ENCODE measurements around the gene S100A2. TPM values are rescaled to one million over a fixed set of nuclear protein-coding genes. Genes with fewer than 3 reads are reported as not detected.

S100A2 gene
- total and polyA plus RNA-seq, 2 of the 13 experiments (the other 11 are each of a cell fraction or from before 2014, with no cell fraction given): 1.2 TPM

DNA sequence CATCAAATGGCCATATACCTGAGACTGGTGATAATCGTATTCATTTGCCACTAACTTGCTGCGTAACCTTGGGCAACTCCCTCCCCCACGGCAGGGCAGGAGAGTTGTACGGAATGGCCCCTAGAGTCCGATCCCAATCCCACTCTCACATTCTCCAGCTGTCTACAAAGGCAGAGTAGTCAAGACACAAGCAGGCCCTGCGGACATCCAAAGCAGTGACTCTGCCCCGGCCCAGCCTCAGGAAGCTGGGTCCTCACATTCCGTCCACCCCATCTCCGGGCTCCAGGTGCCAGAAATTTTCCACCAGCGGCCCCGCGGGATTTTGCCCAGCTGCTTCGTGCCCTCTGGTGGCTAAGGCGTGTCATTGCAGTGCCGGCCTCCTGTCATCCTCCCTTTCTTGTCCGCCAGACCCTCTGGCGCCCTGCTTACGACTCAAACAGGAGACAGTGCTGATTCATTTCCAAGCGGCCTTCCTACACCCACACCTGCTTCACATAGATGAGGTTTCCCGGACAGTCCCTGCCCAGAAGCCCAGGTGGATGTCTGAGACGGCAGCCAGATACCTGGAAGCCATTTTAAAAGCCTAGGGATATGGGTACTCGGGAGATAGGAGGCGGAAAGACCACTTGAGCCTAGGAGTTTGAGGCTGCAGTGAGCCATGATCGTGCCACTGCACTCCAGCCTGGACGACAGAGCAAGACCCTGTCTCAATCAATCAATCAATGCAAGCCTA lies 2.9 kb upstream of the S100A2 start (continued):
- TF ChIP-seq, protein P1, sequence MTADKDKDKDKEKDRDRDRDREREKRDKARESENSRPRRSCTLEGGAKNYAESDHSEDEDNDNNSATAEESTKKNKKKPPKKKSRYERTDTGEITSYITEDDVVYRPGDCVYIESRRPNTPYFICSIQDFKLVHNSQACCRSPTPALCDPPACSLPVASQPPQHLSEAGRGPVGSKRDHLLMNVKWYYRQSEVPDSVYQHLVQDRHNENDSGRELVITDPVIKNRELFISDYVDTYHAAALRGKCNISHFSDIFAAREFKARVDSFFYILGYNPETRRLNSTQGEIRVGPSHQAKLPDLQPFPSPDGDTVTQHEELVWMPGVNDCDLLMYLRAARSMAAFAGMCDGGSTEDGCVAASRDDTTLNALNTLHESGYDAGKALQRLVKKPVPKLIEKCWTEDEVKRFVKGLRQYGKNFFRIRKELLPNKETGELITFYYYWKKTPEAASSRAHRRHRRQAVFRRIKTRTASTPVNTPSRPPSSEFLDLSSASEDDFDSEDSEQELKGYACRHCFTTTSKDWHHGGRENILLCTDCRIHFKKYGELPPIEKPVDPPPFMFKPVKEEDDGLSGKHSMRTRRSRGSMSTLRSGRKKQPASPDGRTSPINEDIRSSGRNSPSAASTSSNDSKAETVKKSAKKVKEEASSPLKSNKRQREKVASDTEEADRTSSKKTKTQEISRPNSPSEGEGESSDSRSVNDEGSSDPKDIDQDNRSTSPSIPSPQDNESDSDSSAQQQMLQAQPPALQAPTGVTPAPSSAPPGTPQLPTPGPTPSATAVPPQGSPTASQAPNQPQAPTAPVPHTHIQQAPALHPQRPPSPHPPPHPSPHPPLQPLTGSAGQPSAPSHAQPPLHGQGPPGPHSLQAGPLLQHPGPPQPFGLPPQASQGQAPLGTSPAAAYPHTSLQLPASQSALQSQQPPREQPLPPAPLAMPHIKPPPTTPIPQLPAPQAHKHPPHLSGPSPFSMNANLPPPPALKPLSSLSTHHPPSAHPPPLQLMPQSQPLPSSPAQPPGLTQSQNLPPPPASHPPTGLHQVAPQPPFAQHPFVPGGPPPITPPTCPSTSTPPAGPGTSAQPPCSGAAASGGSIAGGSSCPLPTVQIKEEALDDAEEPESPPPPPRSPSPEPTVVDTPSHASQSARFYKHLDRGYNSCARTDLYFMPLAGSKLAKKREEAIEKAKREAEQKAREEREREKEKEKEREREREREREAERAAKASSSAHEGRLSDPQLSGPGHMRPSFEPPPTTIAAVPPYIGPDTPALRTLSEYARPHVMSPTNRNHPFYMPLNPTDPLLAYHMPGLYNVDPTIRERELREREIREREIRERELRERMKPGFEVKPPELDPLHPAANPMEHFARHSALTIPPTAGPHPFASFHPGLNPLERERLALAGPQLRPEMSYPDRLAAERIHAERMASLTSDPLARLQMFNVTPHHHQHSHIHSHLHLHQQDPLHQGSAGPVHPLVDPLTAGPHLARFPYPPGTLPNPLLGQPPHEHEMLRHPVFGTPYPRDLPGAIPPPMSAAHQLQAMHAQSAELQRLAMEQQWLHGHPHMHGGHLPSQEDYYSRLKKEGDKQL (CRISPR knock-in tag; IDR thresholded peaks at IDR 0.05; ENCODE audit: low read depth): no peak
- no peak for TF ChIP-seq MBD4 (IDR thresholded peaks at IDR 0.05; ENCODE audit: borderline replicate concordance, low read length)
- TF ChIP-seq ZNF678 (CRISPR knock-in tag; IDR thresholded peaks at IDR 0.05): no peak
- TF ChIP-seq ZNF451 (CRISPR knock-in tag; IDR thresholded peaks at IDR 0.05): no peak
- TF ChIP-seq ZNF460 (CRISPR knock-in tag; IDR thresholded peaks at IDR 0.05; ENCODE audit: borderline replicate concordance): no peak
- TF ChIP-seq, protein P2, sequence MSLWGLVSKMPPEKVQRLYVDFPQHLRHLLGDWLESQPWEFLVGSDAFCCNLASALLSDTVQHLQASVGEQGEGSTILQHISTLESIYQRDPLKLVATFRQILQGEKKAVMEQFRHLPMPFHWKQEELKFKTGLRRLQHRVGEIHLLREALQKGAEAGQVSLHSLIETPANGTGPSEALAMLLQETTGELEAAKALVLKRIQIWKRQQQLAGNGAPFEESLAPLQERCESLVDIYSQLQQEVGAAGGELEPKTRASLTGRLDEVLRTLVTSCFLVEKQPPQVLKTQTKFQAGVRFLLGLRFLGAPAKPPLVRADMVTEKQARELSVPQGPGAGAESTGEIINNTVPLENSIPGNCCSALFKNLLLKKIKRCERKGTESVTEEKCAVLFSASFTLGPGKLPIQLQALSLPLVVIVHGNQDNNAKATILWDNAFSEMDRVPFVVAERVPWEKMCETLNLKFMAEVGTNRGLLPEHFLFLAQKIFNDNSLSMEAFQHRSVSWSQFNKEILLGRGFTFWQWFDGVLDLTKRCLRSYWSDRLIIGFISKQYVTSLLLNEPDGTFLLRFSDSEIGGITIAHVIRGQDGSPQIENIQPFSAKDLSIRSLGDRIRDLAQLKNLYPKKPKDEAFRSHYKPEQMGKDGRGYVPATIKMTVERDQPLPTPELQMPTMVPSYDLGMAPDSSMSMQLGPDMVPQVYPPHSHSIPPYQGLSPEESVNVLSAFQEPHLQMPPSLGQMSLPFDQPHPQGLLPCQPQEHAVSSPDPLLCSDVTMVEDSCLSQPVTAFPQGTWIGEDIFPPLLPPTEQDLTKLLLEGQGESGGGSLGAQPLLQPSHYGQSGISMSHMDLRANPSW (CRISPR knock-in tag; IDR thresholded peaks at IDR 0.05; ENCODE audit: borderline replicate concordance): no peak
- TF ChIP-seq CENPT (CRISPR knock-in tag; IDR thresholded peaks at IDR 0.05; ENCODE audit: low read depth): no peak
- TF ChIP-seq HNRNPK (IDR thresholded peaks at IDR 0.05; ENCODE audit: low read depth, low read length, poor library complexity, severe bottlenecking): no peak
- TF ChIP-seq DNMT3B (CRISPR knock-in tag; conservative IDR thresholded peaks at IDR 0.05): no peak
- TF ChIP-seq, protein P3, sequence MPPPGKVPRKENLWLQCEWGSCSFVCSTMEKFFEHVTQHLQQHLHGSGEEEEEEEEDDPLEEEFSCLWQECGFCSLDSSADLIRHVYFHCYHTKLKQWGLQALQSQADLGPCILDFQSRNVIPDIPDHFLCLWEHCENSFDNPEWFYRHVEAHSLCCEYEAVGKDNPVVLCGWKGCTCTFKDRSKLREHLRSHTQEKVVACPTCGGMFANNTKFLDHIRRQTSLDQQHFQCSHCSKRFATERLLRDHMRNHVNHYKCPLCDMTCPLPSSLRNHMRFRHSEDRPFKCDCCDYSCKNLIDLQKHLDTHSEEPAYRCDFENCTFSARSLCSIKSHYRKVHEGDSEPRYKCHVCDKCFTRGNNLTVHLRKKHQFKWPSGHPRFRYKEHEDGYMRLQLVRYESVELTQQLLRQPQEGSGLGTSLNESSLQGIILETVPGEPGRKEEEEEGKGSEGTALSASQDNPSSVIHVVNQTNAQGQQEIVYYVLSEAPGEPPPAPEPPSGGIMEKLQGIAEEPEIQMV (CRISPR knock-in tag; IDR thresholded peaks at IDR 0.05; ENCODE audit: low read depth): no peak
- no peak for TF ChIP-seq FIP1L1 (IDR thresholded peaks at IDR 0.05; ENCODE audit: borderline replicate concordance, insufficient read depth, low read depth, low read length)
- TF ChIP-seq ZNF670 (CRISPR knock-in tag; IDR thresholded peaks at IDR 0.05; ENCODE audit: borderline replicate concordance): no peak
- no peak for TF ChIP-seq WIZ (CRISPR knock-in tag; IDR thresholded peaks at IDR 0.05)
- no peak for TF ChIP-seq ZNF333 (CRISPR knock-in tag; IDR thresholded peaks at IDR 0.05; ENCODE audit: borderline replicate concordance)
- no peak for TF ChIP-seq NFE2 (CRISPR knock-in tag; IDR thresholded peaks at IDR 0.05)
- no peak for TF ChIP-seq ZNF724P (CRISPR knock-in tag; IDR thresholded peaks at IDR 0.05; ENCODE audit: borderline replicate concordance)
- TF ChIP-seq JUNB (CRISPR knock-in tag; IDR thresholded peaks at IDR 0.05; ENCODE audit: borderline replicate concordance): no peak
- TF ChIP-seq, protein P4, sequence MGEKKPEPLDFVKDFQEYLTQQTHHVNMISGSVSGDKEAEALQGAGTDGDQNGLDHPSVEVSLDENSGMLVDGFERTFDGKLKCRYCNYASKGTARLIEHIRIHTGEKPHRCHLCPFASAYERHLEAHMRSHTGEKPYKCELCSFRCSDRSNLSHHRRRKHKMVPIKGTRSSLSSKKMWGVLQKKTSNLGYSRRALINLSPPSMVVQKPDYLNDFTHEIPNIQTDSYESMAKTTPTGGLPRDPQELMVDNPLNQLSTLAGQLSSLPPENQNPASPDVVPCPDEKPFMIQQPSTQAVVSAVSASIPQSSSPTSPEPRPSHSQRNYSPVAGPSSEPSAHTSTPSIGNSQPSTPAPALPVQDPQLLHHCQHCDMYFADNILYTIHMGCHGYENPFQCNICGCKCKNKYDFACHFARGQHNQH (CRISPR knock-in tag; IDR thresholded peaks at IDR 0.05): no peak
- no peak for TF ChIP-seq ZMYM2 (CRISPR knock-in tag; IDR thresholded peaks at IDR 0.05)

Data from HepG2 (cell line).